Measurements from ENCODE around the gene SCN4B. TPM values are rescaled to one million over a fixed set of nuclear protein-coding genes. Genes with fewer than 3 reads are reported as not detected.

SCN4B gene
- total and polyA plus RNA-seq, 4 donors: 0.05 to 0.67 (median 0.42) TPM; not detected in 1

DNA sequence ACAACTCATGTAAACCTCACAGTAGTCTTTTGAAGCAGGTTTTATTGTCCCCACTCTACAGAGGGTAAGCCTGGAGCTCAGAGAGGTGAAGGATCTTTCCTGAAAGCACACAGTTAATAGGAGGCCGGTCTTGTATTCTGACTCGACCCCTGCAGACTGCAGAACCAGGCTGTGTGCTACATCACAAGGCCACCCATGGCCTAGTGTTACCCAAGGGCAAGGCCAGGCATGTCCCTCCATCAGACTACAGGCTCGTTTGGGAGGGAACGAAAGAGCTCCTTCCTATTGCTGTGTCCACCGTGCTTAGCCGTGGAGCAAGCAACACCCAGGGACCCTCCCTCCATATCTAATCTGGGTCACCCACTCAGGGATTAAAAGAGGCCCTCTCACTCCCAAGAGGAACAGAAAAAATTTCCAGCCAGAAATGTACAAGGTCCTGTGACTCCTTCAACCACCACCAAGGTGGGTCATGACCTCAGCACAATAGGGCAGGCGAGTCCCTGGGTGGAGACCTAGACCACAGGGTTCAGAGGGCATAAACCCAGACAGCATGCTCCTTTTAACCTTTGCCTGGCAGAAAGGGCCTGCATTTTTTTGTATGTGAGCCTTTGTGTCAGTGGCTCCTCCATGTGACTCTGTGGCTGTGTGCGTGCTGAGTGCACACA is 59.6 kb downstream of the SCN4B start:
- TF ChIP-seq FOXA1 (IDR thresholded peaks at IDR 0.05) (no peak), GABPA (IDR thresholded peaks at IDR 0.05 in 1 of 2, conservative IDR thresholded peaks at IDR 0.05 in 1 of 2) (no peak), RXRA (IDR thresholded peaks at IDR 0.05) (no peak), JUND (IDR thresholded peaks at IDR 0.05) (no peak)
- TF ChIP-seq, protein P1, sequence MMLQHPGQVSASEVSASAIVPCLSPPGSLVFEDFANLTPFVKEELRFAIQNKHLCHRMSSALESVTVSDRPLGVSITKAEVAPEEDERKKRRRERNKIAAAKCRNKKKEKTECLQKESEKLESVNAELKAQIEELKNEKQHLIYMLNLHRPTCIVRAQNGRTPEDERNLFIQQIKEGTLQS (IDR thresholded peaks at IDR 0.05): no peak
- TF ChIP-seq, protein P2, sequence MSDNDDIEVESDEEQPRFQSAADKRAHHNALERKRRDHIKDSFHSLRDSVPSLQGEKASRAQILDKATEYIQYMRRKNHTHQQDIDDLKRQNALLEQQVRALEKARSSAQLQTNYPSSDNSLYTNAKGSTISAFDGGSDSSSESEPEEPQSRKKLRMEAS (IDR thresholded peaks at IDR 0.05): no peak
- TF ChIP-seq, protein P3, sequence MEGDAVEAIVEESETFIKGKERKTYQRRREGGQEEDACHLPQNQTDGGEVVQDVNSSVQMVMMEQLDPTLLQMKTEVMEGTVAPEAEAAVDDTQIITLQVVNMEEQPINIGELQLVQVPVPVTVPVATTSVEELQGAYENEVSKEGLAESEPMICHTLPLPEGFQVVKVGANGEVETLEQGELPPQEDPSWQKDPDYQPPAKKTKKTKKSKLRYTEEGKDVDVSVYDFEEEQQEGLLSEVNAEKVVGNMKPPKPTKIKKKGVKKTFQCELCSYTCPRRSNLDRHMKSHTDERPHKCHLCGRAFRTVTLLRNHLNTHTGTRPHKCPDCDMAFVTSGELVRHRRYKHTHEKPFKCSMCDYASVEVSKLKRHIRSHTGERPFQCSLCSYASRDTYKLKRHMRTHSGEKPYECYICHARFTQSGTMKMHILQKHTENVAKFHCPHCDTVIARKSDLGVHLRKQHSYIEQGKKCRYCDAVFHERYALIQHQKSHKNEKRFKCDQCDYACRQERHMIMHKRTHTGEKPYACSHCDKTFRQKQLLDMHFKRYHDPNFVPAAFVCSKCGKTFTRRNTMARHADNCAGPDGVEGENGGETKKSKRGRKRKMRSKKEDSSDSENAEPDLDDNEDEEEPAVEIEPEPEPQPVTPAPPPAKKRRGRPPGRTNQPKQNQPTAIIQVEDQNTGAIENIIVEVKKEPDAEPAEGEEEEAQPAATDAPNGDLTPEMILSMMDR (IDR thresholded peaks at IDR 0.05; ENCODE audit: low read depth, low read length, missing input control): no peak
- no peaks in the 10 kb centered on the region for H3K27me3 ChIP-seq (ENCODE audit: control insufficient read depth in 4 of 4, insufficient read depth in 4 of 4, low read length in 3 of 4)
- H3K9ac ChIP-seq (ENCODE audit: low read depth in 1 of 2, low read length in 2 of 2): no peak overlapping the region
- DNase-seq (ENCODE audit: low spot score): no peak
- no peak overlapping the region for H3K27ac ChIP-seq (ENCODE audit: low read depth in 1 of 2, low read length in 2 of 2)
- no peak overlapping the region for H3K4me3 ChIP-seq (ENCODE audit: low read depth in 1 of 3, low read length in 3 of 3)
- H3K36me3 ChIP-seq (ENCODE audit: control insufficient read depth in 4 of 4, insufficient read depth in 3 of 4, low read depth in 1 of 4, low read length in 3 of 4): no peaks in the 10 kb centered on the region
- peaks cover 0 to 10% (median under 1%) of the 10 kb centered on the region in 4 donors for H3K9me3 ChIP-seq (ENCODE audit: control insufficient read depth in 4 of 4, low read length in 3 of 4)
- 78% methylated on average over 8 of the region's 8 CpGs for WGBS
- peaks cover 0 to 9% (median 1%) of the 10 kb centered on the region in 4 donors for H3K4me1 ChIP-seq (ENCODE audit: control insufficient read depth in 4 of 4, insufficient read depth in 4 of 4, low read length in 3 of 4)

DNA sequence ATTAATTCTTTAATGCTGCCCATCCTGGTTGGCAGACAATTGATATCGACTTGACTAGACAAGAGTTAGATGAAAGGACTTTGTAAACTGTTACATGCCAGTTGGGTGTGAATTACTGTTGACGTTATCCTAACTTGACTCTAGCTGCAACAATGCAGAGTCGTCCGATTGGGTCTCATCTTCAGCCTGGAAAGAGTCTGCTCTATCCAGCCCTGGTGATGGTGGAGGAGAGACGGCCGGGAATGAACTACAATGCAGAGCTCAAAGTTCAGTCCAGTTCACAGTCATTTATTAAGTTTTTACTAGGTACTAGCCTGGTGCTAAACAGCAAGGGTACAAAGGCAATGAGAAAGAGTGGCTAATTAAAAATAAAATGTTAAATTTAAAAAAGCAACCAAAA is 60.9 kb downstream of the SCN4B start:
- no peak overlapping the region for H3K4me3 ChIP-seq (ENCODE audit: low read depth in 1 of 3, low read length in 3 of 3)
- no peak overlapping the region for H3K9ac ChIP-seq (ENCODE audit: low read depth in 1 of 2, low read length in 2 of 2)
- DNase-seq (ENCODE audit: low spot score): no peak
- whole genome bisulfite sequencing: 50% methylated on average over 6 of the region's 6 CpGs
- no peaks in the 10 kb centered on the region for H3K27me3 ChIP-seq (ENCODE audit: control insufficient read depth in 4 of 4, insufficient read depth in 4 of 4, low read length in 3 of 4)
- H3K9me3 ChIP-seq (ENCODE audit: control insufficient read depth in 4 of 4, low read length in 3 of 4): peaks cover 2 to 14% (median 11%) of the 10 kb centered on the region in 4 donors
- no peak overlapping the region for H3K27ac ChIP-seq (ENCODE audit: low read depth in 1 of 2, low read length in 2 of 2)
- H3K36me3 ChIP-seq (ENCODE audit: control insufficient read depth in 4 of 4, insufficient read depth in 3 of 4, low read depth in 1 of 4, low read length in 3 of 4): no peaks in the 10 kb centered on the region
- TF ChIP-seq TAF1 (conservative IDR thresholded peaks at IDR 0.05) (no peak), RXRA (IDR thresholded peaks at IDR 0.05) (no peak), SP1 (IDR thresholded peaks at IDR 0.05) (no peak), RAD21 (IDR thresholded peaks at IDR 0.05) (no peak), JUND (IDR thresholded peaks at IDR 0.05) (no peak), FOXA1 (IDR thresholded peaks at IDR 0.05) (no peak), HNF4G (IDR thresholded peaks at IDR 0.05) (no peak)
- TF ChIP-seq, protein P4, sequence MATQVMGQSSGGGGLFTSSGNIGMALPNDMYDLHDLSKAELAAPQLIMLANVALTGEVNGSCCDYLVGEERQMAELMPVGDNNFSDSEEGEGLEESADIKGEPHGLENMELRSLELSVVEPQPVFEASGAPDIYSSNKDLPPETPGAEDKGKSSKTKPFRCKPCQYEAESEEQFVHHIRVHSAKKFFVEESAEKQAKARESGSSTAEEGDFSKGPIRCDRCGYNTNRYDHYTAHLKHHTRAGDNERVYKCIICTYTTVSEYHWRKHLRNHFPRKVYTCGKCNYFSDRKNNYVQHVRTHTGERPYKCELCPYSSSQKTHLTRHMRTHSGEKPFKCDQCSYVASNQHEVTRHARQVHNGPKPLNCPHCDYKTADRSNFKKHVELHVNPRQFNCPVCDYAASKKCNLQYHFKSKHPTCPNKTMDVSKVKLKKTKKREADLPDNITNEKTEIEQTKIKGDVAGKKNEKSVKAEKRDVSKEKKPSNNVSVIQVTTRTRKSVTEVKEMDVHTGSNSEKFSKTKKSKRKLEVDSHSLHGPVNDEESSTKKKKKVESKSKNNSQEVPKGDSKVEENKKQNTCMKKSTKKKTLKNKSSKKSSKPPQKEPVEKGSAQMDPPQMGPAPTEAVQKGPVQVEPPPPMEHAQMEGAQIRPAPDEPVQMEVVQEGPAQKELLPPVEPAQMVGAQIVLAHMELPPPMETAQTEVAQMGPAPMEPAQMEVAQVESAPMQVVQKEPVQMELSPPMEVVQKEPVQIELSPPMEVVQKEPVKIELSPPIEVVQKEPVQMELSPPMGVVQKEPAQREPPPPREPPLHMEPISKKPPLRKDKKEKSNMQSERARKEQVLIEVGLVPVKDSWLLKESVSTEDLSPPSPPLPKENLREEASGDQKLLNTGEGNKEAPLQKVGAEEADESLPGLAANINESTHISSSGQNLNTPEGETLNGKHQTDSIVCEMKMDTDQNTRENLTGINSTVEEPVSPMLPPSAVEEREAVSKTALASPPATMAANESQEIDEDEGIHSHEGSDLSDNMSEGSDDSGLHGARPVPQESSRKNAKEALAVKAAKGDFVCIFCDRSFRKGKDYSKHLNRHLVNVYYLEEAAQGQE (IDR thresholded peaks at IDR 0.05): no peak
- TF ChIP-seq, protein P1 (IDR thresholded peaks at IDR 0.05): no peak
- TF ChIP-seq, protein P2 (IDR thresholded peaks at IDR 0.05): no peak
- peaks cover 0 to 9% (median 1%) of the 10 kb centered on the region in 4 donors for H3K4me1 ChIP-seq (ENCODE audit: control insufficient read depth in 4 of 4, insufficient read depth in 4 of 4, low read length in 3 of 4)
